Activated CD8-positive, alpha-beta memory T cell treated with anti-CD3 and anti-CD28 coated beads for 4 hours (primary cell): Measurements from ENCODE around the gene GATD1.

Source experiments
- DNase-seq, 2 donors: peaks; one replicate each; pipeline ENCODE4 v3.0.0-alpha.2; 2020; ENCODE audit warnings: low read depth in 2 of 2

GATD1 gene

DNA sequence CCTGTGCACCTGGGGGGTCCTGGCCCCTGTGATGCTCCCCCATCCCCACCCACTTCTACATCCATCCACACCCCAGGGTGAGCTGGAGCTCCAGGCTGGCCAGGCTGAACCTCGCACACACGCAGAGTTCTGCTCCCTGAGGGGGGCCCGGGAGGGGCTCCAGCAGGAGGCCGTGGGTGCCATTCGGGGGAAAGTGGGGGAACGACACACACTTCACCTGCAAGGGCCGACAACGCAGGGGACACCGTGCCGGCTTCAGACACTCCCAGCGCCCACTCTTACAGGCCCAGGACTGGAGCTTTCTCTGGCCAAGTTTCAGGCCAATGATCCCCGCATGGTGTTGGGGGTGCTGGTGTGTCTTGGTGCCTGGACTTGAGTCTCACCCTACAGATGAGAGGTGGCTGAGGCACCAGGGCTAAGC lies 50.0 kb downstream of the GATD1 start:
- no peak for DNase-seq

DNA sequence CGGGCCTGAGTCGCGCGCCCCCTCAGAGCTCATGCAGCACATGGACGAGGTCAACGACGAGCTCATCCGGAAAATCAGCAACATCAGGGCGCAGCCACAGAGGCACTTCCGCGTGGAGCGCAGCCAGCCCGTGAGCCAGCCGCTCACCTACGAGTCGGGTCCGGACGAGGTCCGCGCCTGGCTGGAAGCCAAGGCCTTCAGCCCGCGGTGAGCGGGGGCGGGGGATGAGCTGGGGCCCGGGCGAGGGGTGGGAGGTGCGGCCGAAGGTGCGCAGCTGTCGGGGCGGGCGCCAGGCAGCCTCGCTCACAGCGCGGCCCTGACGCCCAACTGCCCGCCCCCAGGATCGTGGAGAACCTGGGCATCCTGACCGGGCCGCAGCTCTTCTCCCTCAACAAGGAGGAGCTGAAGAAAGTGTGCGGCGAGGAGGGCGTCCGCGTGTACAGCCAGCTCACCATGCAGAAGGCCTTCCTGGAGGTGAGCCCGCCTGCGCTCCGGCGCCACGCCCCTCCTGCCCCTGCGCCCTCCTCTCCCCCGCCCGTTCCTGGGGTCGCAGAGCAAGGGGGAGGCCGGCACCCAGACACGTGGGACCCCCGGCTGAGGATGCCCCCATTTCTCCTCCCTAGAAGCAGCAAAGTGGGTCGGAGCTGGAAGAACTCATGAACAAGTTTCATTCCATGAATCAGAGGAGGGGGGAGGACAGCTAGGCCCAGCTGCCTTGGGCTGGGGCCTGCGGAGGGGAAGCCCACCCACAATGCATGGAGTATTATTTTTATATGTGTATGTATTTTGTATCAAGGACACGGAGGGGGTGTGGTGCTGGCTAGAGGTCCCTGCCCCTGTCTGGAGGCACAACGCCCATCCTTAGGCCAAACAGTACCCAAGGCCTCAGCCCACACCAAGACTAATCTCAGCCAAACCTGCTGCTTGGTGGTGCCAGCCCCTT lies 50.7 kb downstream of the GATD1 start:
- DNase-seq = no peak

DNA sequence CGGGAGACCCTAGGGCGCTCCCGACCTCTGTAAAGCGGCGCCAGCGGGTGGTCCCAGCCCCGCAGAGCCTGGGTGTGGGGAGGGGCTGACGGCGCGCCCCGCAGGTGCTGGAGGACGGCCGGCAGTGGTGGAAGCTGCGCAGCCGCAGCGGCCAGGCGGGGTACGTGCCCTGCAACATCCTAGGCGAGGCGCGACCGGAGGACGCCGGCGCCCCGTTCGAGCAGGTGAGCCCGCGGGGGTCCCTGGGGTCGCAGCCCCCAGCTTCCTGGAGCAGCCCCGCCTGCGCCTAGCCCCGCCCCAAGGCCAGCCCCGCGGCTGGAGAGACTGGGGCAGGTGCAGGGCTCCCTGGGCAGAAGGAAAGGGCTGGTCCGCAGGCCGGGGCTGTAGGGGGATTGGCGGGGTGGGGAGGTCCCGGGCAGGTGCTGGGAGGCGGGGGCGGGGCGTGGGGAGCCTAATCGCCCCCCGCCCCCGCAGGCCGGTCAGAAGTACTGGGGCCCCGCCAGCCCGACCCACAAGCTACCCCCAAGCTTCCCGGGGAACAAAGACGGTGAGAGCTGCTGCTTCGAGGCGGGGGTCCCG lies 51.6 kb downstream of the GATD1 start:
- DNase-seq = no peak

DNA sequence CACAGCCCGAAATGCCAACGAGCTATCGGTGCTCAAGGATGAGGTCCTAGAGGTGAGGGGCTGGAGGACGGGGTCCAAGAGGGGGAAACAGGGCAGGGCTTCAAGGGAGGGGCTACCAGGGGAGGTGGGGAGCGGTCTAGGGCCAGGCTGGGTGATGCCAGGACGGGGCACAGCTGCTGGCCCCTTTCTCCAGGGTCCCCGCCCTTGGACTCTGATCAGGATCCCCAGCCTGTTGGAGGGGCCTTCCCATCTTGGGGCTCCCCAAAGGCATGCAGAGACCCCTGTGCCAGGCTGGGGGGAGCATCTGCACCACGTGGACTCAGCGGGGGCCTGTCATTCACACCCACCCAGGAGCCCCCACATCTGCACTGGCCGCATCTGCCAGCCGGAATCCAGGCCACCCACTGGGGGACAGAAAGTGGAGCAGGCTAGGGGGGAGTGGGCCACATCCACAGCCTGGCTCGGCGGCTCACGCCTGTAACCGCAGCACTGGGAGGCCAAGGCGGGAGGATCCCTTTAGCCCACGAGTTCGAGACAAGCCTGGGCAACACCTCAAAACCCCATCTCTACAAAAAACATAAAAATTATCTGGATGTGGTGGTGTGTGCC lies 52.4 kb downstream of the GATD1 start:
- no peak for DNase-seq

DNA sequence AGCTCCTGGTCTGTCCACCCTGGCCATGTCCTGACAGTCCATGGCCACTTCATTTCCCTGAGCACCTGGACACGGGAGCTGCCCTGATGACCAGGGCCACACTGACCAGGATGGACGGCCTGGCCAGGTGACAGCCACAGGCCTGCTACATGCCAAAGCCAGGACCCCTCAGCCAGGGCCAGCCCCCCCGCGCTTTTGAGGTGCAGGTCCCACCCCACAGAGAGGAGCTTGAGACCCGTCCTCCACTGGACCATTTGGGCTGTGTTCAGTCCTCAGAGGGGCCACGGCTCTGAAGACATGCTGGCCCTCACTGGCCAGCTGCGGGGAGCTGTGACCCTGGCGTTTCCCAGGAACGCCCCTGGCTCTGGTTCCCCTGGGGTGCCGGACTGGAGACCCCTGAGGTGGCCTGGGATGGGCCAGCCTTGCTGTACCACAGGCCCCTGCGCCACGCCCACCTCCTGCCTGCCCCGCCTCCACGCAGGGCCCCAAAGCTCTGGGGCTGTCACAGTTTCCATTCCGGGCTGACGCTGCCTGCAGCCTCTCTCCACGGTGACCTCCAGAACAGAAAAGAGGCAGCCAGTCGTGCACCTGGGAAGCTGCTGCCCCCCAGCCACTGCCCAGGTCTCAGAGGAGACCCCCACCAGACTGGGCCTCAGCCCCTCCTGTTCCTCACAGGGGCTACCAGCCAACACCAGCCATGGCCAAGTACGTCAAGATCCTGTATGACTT lies 53.1 kb downstream of the GATD1 start:
- DNase-seq = no peak

DNA sequence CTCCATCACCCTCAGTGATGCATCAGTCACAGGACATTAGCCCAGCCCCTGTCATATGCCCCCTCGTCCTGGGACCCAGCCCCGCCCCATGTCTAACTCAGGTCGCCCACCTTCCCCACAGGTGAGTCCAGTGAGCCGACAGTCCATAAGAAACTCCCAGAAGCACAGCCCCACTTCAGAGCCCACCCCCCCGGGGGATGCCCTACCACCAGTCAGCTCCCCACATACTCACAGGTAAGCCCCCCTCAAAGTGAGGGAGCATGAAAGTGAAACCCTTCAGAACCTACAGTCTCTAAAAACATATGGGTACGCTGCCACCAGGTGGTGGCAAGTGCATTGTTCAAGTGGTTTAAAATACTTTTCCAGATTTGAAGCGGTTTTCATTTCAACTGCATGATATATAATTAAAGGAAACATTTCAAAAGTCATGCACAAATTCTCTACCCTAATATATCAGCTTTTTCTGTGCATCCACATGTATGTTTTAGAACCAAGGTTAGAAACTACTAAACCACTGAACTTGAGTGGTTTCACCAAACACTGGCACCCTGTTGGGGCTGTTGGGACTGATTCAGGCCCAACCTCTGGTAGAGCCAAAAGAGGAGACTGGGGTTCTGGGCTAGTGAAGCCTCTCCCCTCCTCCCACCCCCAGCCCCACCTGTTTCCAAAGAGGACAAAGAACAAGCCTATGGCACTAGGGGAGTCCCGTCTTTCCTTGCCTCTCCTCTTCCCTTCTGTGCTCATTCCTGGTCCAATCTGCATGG lies 54.0 kb downstream of the GATD1 start:
- peak in 1 of 2 donors; percentile 41 for DNase-seq

DNA sequence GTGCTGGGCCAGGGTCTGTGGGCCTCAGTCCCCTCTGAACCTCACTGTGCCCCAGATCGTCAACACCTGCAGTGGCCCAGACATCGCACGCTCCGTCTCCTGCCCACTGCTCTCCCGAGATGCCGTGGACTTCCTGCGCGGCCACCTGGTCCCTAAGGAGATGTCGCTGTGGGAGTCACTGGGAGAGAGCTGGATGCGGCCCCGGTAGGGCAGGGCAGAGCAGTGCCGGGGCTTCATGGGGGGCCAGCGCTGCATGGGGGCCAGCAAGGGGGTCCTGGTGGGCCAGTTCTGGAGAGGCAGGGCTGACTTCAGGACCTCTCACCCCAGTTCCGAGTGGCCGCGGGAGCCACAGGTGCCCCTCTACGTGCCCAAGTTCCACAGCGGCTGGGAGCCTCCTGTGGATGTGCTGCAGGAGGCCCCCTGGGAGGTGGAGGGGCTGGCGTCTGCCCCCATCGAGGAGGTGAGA lies 54.9 kb downstream of the GATD1 start:
- no peak for DNase-seq

DNA sequence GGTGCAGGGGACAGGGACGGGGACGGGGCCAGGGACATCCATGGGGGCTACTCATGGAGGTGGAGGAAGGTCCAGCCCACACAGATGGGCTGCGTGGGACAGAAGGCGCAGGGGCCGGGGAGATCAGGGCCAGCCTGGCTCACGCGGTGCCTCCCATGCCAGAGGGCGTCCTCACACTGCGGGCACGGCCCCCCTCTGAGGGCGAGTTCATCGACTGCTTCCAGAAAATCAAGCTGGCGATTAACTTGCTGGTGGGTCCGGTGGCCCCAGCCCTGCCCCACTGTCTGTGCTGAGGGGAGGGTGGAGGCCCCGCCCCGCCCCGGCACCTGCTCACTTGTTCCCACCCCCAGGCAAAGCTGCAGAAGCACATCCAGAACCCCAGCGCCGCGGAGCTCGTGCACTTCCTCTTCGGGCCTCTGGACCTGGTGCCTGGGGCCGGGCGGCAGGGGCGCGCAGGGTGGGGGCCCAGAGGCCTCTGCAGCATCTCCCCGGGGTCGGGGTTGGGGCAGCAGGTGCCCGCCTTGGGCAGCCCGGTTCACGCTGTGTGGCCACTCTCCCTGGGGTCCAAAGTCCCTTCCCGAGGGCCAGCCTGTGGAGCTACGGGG lies 55.4 kb downstream of the GATD1 start:
- DNase-seq = no peak

DNA sequence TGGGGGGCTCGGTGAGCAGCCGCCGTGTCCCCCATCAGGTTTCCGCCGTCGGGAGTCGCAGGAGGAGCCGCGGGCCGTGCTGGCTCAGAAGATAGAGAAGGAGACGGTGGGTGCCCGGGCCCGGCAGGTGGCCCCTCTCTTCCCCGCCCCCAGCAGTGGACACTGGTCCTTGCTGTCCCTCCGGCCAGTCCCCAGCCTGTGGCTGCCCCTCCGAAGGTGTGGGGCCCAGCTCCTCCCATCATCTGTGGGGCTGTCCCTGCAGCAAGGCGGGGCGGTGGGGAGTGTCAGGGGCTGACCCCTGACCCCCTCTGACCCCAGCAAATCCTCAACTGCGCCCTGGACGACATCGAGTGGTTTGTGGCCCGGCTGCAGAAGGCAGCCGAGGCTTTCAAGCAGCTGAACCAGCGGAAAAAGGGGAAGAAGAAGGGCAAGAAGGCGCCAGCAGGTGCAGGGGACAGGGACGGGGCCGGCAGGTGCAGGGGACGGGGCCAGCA lies 56.0 kb downstream of the GATD1 start:
- DNase-seq = no peak

DNA sequence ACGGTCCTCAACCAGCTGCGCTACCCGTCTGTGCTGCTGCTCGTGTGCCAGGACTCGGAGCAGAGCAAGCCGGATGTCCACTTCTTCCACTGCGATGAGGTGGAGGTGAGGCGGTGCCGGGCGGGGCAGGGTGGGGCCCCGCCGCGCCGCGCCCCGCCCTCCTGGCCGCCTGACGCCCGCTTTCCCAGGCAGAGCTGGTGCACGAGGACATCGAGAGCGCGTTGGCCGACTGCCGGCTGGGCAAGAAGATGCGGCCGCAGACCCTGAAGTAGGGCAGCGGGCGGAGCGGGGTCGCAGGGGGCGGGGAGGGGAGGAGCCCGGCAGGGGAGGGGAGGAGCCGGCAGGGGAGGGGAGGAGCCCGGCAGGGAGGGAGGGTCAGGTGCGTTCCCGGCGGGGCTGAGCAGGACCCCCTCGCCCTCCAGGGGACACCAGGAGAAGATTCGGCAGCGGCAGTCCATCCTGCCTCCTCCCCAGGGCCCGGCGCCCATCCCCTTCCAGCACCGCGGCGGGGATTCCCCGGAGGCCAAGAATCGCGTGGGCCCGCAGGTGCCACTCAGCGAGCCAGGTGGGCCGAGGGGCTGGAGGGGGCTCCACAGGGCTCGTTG lies 56.5 kb downstream of the GATD1 start:
- DNase-seq = no peak

DNA sequence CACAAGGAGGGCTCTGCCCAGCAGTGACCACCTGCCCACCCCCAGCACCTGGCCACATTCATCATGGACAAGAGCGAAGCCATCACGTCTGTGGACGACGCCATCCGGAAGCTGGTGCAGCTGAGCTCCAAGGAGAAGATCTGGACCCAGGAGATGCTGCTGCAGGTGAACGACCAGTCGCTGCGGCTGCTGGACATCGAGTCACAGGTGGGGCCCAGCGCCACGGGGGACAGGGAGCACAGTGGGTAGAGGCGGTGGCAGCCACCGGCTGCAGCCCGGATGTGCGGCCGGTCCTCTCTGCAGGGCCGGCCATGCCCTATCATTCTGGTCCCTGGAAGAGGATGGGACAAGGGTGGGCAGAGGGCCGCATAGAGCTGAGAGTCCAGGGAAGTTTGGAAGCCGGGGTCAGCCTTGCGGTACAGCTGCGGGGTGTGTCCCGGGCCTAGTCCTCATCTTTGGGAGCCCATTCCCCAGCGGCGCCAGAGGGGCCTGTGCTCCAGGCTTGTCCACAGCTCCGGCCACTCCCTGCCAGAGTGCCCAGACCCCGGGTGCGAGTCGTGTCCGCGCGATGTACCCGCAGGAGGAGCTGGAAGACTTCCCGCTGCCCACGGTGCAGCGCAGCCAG lies 57.2 kb downstream of the GATD1 start:
- DNase-seq = no peak

DNA sequence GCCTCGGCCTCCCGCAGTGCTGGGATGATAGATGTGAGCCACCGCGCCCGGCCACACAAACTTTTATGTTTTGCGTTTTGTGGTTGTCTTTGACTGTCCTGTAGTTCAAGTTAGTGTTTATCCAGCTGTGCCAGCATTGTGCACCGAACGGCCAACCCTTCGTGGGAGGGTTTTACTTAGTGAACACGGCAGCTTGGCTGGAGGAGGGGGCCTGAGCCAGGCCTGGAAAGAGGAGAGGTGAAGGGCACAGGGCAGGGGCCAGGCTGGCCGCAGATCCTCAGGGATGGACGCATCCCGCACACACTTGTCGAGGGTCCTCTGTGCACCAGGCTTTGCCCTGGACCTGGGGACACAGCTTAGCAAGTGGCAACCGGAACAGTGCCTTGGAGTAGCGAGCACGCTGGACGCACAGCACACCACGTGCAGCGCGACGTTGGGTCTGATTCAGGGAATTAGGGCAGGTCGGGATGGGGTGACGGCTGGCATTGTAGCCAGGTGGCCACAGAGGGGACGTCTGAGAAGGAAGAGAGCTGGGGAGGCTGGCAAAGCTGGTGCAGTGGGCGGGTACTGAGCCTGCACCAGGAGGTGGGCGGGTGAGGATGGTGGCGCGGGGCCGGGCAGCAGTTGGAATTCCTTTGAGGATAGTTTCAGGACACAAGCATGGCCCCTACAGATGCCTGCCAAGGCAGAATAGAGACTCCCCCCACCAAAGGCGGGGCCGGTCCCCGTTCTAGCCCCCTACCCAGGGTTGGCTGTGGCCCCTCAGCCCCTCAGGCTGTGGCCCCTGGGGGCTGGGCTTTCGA lies 57.9 kb downstream of the GATD1 start:
- DNase-seq = no peak
